PC-9 (cell line): ENCODE results near the gene STAB2. TPM values are rescaled to one million over a fixed set of nuclear protein-coding genes. Genes with fewer than 3 reads are reported as not detected.

Source experiments
- BruUV-seq: library from RNA; stranded (reverse); fragments of 400-500 nt; replicated peaks from 2 replicates; lab custom pipeline; 2021; lab: Mats Ljungman, UMichigan
- CTCF ChIA-PET: fragments of 300-600 bp; sonication (Branson Sonifier 250); formaldehyde crosslinking; loops from one replicate; lab custom pipeline; 2022; ENCODE audit warnings: antibody characterized with exemption; lab: Charles Lee
- POLR2A ChIA-PET: fragments of 300-600 bp; sonication (Branson Sonifier 250); formaldehyde crosslinking; loops from one replicate; lab custom pipeline; 2022; ENCODE audit warnings: antibody characterized with exemption; ENCODE audit not compliant: unreplicated experiment; lab: Charles Lee
- DNase-seq, 2 experiments: peaks; one replicate each; pipeline versions ENCODE4 v3.0.0 to v3.0.0-alpha.2; 2015 to 2022; ENCODE audit warnings: mixed read lengths in 1 of 2
- H2AFZ ChIP-seq: fragments of 200-600 bp; sonication (generic); 2 replicates; pipeline ENCODE4 v1.8.1; 2017; ENCODE audit warnings: antibody characterized with exemption
- H3F3A ChIP-seq: fragments of 200-600 bp; sonication (generic); 2 replicates; pipeline ENCODE4 v1.8.1; 2017; ENCODE audit warnings: antibody characterized with exemption, mild to moderate bottlenecking, low read depth; ENCODE audit not compliant: insufficient read depth
- H3K27ac ChIP-seq: fragments of 200-600 bp; sonication (generic); 2 replicates; pipeline ENCODE4 v1.6.1; 2016; ENCODE audit warnings: mixed run types
- H3K27me3 ChIP-seq: fragments of 200-600 bp; sonication (generic); 2 replicates; pipeline ENCODE4 v1.6.1; 2016; ENCODE audit warnings: low read depth, mixed run types; ENCODE audit not compliant: insufficient read depth
- H3K36me3 ChIP-seq: fragments of 200-600 bp; sonication (generic); 2 replicates; pipeline ENCODE4 v1.6.1; 2016; ENCODE audit warnings: low read depth, mixed run types
- H3K4me1 ChIP-seq: fragments of 200-600 bp; sonication (generic); replicated peaks from 2 replicates; pipeline ENCODE4 v1.6.1; 2016; ENCODE audit warnings: mixed run types; ENCODE audit not compliant: insufficient read depth
- H3K4me2 ChIP-seq: fragments of 200-600 bp; sonication (generic); 2 replicates; pipeline ENCODE4 v1.6.1; 2017; ENCODE audit warnings: mixed run types
- H3K4me3 ChIP-seq: fragments of 200-600 bp; sonication (generic); 2 replicates; pipeline ENCODE4 v1.6.1; 2016; ENCODE audit warnings: mixed run types
- H3K79me2 ChIP-seq: fragments of 200-600 bp; sonication (generic); 2 replicates; pipeline ENCODE4 v1.6.1; 2017; ENCODE audit warnings: low read depth, mixed run types
- H3K9me2 ChIP-seq: fragments of 200-600 bp; sonication (generic); 2 replicates; pipeline ENCODE4 v1.8.1; 2017; ENCODE audit warnings: mild to moderate bottlenecking; ENCODE audit not compliant: insufficient read depth
- H3K9me3 ChIP-seq: fragments of 200-600 bp; sonication (generic); 2 replicates; pipeline ENCODE4 v1.8.1; 2016; ENCODE audit warnings: low read depth; ENCODE audit not compliant: insufficient read depth
- H4K20me1 ChIP-seq: fragments of 200-600 bp; sonication (generic); 2 replicates; pipeline ENCODE4 v1.8.1; 2017; ENCODE audit not compliant: insufficient read depth
- EZH2 ChIP-seq: fragments of 200-600 bp; sonication (generic); IDR thresholded peaks from 2 replicates; pipeline ENCODE4 v1.8.0; 2017; ENCODE audit warnings: antibody characterized with exemption, low read depth
- intact Hi-C: fragments of 100-400 bp; cut with micrococcal nuclease; formaldehyde crosslinking; loops from one replicate; pipeline ENCODE4 v1.10.0; 2022; ENCODE audit not compliant: unreplicated experiment
- total RNA-seq: library from RNA; stranded (reverse); gene quantifications from 2 replicates; pipeline ENCODE4 v1.2.3, GENCODE V29; 2021
- TF ChIP-seq, protein P1 (sequence below): fragments of 200-600 bp; sonication (generic); conservative IDR thresholded peaks from 2 replicates; pipeline ENCODE4 v1.6.1; 2017; ENCODE audit warnings: mixed run types, antibody characterized with exemption, mild to moderate bottlenecking, moderate library complexity

Gene STAB2
- total RNA-seq, 1 experiment from 2014 or later: not detected

- Histone ChIP-seq H3K36me3 (no peaks in the 10 kb centered on the region), H3F3A (no peaks in the 10 kb centered on the region), H4K20me1 (no peaks in the 10 kb centered on the region), H3K9me3 (no peaks in the 10 kb centered on the region; the same call in 1 of the 2 replicates), H3K4me2 (no peak overlapping the region), H3K27ac (no peak overlapping the region), H3K4me3 (no peak overlapping the region), H2AFZ (no peak overlapping the region), H3K4me1 (no peaks in the 10 kb centered on the region), H3K79me2 (no peaks in the 10 kb centered on the region), H3K9me2 (no peaks in the 10 kb centered on the region), H3K27me3 (peaks cover 19% of the 10 kb centered on the region; the same call in 1 of the 2 replicates)
- TF ChIP-seq EZH2: no peak
- TF ChIP-seq, protein P1, sequence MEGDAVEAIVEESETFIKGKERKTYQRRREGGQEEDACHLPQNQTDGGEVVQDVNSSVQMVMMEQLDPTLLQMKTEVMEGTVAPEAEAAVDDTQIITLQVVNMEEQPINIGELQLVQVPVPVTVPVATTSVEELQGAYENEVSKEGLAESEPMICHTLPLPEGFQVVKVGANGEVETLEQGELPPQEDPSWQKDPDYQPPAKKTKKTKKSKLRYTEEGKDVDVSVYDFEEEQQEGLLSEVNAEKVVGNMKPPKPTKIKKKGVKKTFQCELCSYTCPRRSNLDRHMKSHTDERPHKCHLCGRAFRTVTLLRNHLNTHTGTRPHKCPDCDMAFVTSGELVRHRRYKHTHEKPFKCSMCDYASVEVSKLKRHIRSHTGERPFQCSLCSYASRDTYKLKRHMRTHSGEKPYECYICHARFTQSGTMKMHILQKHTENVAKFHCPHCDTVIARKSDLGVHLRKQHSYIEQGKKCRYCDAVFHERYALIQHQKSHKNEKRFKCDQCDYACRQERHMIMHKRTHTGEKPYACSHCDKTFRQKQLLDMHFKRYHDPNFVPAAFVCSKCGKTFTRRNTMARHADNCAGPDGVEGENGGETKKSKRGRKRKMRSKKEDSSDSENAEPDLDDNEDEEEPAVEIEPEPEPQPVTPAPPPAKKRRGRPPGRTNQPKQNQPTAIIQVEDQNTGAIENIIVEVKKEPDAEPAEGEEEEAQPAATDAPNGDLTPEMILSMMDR: no peak
- ChIA-PET POLR2A (no interaction called here), CTCF (no interaction called here)
- BruUV-seq: no TSS peak
- no peak for DNase-seq
- intact Hi-C loops: no loop called here
Measured at GRCh38 chr12:103705098-103705497, 118.0 kb downstream of the STAB2 start.

- no peaks in the 10 kb centered on the region for H4K20me1 ChIP-seq
- no peak overlapping the region for H2AFZ ChIP-seq
- no peaks in the 10 kb centered on the region; the same call in 1 of the 2 replicates for H3K9me3 ChIP-seq
- H3K9me2 ChIP-seq: no peaks in the 10 kb centered on the region
- peaks cover 25% of the 10 kb centered on the region for H3K27me3 ChIP-seq
- no peak for DNase-seq
- BruUV-seq: no TSS peak
- intact Hi-C loops: no loop called here
- ChIA-PET POLR2A (no interaction called here), CTCF (no interaction called here)
- H3K79me2 ChIP-seq: no peaks in the 10 kb centered on the region
- H3K27ac ChIP-seq: no peak overlapping the region
- no peaks in the 10 kb centered on the region for H3K36me3 ChIP-seq
- no peaks in the 10 kb centered on the region for H3F3A ChIP-seq
- H3K4me2 ChIP-seq: no peak overlapping the region
- H3K4me1 ChIP-seq: no peaks in the 10 kb centered on the region
- no peak overlapping the region for H3K4me3 ChIP-seq
- no peak for TF ChIP-seq EZH2
- TF ChIP-seq, protein P1: no peak
Measured at GRCh38 chr12:103705927-103706326, 118.9 kb downstream of the STAB2 start.

DNA sequence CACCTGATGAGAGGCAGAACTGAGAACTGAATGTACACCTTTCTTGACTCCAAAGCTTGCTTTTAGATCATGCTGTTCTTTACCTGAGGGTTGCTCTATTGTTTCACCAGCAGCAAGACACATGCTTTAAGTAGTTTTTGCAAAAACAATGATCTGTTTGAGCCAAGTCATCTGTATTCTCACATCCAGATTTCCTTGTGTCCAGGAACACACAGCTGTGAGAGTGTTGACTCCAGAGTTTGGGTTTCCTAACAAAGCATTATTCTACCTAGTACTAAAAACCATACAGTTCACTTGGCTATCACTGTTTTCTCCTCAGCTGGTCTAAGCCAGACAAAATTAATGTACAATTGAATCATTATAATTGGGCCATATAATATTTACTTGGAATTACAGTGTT lies 120.4 kb downstream of the STAB2 start:
- Histone ChIP-seq H3K79me2 (no peaks in the 10 kb centered on the region), H3F3A (no peaks in the 10 kb centered on the region), H3K36me3 (no peaks in the 10 kb centered on the region), H3K27me3 (peaks cover 39% of the 10 kb centered on the region), H2AFZ (no peak overlapping the region), H3K4me3 (no peak overlapping the region), H3K4me2 (no peak overlapping the region), H3K27ac (no peak overlapping the region), H3K4me1 (no peaks in the 10 kb centered on the region), H3K9me3 (peaks cover 3% of the 10 kb centered on the region; the same call in 1 of the 2 replicates), H4K20me1 (no peaks in the 10 kb centered on the region), H3K9me2 (no peaks in the 10 kb centered on the region)
- intact Hi-C loops: no loop called here
- ChIA-PET CTCF (no interaction called here), POLR2A (no interaction called here)
- BruUV-seq: no TSS peak
- DNase-seq: no peak
- TF ChIP-seq, protein P1: no peak
- no peak for TF ChIP-seq EZH2
